IPS DF 4.7 (cell line): Measurements from ENCODE around the gene ZNF587B.
A peak's percentile ranks its signal among the peaks of the same experiment; 100 is the strongest.
"Not testable (repeated sequence)": the region's sequence is repeated elsewhere in the genome, so short reads cannot be mapped to it uniquely, and the experiment has no call there.

Experiments
- DNase-seq: peaks from one replicate; pipeline ENCODE4 v3.0.0-alpha.2; 2013; ENCODE audit warnings: low spot score; ENCODE audit errors: extremely low read depth

Gene ZNF587B

DNA sequence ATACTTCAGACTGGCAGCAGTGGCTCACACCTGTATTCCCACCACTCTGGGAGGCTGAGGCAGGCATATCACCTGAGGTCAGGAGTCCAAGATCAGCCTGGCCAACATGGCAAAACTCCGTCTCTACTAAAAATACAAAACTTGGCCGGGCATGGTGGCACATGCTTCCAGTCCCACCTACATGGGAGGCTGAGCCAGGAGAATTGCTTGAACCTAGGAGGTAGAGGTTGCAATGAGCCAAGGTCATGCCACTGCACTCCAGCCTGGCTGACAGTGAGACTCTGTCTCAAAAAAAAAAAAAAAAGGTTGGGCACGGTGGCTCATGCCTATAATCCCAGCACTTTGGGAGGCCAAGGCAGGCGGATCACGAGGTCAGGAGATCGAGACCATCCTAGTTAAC, 39.6 kb downstream of the ZNF587B start:
- not testable (repeated sequence) for DNase-seq

DNA sequence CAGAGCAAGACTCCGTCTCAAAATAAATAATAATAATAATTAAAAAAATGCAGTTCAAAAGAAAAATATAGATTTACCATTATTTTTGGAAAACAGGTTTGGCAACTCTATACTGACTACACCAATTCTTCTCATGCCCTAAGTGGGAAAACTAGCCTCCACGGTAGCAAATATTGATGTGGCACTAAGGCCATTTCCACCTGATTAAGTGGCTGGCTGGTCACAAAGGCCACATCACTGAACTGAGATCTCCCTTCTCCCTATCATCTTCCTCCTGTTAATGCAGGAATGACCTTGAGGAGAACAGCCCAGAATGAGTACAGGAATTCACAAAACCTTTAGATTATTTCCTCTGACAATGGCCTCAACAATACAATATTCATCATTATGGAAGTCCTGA, 40.1 kb downstream of the ZNF587B start:
- DNase-seq: no peak

DNA sequence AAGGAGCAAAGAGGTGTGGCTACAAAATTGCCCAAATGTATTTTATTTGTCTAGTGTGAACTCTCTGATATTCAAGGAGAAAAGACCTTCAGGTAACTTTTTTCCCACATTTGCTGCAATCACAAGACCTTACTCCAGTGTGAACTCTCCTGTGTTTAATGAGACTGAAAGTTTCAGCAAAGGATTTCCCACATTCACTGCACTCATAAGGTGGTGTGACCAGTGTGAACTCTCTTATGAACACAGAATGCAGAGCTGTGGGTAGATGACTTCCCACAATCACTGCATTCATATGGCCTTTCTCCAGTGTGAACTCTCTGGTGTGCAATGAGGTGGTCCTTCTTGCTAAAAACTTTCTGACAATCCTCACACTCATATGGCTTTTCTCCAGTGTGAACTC, 42.4 kb downstream of the ZNF587B start:
- DNase-seq: no peak

DNA sequence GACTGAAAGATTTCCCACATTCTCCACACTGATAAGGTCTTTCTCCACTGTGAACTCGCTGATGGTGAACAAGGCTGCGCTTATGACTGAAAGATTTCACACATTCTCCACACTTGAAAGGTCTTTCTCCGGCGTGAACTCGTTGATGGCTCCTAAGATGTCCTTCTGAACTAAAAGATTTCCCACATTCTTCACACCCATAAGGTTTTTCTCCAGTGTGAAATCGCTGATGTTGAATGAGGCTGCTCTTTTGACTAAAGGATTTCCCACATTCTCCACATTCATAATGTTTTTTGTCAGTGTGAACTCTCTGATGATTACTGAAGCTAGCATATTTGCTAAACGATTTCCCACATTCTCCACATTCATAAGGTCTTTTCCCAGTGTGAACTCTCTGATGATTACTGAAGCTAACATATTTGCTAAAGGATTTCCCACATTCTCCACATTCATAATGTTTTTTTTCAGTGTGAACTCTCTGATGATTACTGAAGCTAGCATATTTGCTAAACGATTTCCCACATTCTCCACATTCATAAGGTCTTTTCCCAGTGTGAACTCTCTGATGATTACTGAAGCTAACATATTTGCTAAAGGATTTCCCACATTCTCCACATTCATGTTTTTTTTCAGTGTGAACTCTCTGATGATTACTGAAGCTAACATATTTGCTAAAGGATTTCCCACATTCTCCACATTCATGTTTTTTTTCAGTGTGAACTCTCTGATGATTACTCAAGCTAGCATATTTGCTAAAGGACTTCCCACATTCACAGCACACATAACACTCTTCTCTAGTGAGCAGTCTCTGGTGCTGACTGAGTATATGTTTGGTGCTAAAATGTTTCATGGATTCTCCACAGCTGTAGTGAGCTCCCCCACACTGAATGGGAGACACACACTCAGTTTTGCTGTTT, 44.0 kb downstream of the ZNF587B start:
- not testable (repeated sequence) for DNase-seq

DNA sequence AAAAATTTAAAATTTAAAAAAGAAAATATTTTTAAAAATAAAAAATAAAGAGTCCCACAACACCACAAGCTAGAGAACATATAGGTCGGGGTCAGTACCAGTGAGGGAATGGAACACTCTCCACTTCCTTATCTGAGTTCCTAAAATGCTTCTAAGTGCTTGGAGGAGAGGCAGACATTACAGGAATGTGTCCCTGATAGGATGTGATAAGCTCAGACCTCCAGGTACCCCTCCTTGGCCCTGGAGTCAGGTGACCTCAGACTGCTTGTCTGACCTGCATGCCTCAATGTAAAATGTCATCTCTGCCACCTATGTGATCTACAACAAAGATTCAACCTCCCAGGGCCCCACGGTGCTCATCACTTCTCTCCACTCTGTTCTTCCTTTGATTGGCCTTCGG, 55.9 kb downstream of the ZNF587B start:
- no peak for DNase-seq

DNA sequence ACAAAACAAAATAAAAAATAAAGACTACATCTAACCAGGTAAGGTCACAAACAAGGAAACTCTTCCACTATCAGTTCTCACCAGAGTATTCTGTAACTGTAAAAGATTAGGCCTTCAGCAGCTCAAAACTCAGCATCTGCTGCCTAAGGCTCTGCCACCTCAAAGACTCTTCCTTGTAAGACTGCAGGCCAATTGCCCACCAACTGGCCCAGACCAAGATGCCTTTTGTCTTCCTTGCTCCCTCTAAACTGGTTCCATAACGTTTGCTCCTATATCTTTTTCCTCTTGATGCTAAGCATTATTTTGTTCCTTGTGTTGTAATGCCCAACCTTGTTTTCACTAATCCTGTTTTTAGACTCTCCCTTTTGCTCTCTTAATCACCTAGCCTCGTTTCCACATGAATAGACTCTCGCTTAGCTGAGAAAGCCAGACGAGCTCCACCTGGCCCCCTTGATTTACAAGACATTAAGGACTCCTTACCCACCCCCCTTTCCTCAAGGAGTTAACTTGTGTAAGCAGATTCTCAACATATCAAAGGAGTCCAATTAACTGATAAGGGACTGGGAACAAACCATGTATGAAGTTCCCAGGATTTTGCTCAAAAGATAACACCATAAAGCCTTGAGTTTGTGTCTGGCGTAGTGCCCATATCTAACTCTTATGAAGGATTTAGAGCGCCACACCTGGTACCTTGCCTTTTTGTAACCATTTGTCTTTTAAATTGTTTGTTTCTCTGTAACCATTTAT, 57.3 kb downstream of the ZNF587B start:
- peak; percentile 78 for DNase-seq

DNA sequence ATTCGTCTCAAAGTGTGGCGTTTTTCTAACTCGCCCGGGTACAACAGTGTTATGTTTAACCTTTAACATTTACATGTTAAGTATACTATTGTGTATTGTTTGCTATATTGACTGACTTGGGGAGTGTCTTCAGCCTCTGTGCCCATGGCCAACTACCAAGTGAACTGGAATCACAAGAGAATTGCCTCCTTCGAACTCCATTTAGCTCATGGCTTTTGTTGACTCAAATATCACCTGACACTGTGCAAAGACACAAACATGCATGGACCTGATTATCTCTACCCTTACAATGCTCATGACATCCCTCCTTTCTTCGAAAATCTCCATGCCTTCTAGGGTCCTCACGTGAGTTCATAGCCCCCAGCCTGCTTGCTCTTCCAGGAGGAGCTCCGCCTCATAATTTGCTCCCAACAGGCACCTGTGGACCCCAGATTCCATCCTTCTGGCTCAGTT, 58.0 kb downstream of the ZNF587B start:
- DNase-seq: no peak

DNA sequence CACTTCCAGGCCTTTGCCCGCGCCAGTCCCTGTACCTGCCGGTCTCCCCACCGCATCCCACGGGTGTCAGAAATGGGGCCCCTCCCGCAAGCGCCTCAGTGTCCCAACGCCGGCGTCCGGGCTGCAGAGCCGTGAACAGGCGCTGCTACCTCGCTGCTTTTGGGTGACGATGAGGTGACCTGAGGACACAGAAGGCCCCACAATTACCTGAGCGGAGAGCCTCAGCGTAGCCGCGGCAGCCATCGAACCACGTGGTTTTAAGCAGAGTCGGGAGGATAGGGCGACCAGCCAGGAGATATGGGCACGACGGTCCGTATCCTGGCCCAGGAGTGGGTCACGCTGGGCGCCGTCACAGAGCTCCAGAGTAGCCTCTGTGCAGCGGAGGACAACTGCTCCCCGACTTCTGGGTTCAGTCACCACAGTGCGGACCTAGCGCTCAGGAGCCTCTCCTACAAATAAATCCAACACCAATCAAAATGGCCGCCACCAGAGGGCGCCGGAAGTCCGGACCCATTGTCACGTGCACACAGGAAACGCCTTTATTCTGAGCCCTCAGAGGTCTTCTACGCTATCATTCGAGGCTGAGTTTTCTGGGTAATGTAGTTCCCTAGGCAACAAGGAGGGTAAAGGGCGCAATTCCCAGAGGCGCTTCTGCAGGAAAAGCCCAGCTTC, 58.6 kb downstream of the ZNF587B start, which contains the start of gene ZNF814:
TSS of gene ZNF814 (minus strand) at position 478 of the 672 bp plus-strand sequence. CDS start at position 243, 235 bp downstream.
- DNase-seq: peak; percentile 94

DNA sequence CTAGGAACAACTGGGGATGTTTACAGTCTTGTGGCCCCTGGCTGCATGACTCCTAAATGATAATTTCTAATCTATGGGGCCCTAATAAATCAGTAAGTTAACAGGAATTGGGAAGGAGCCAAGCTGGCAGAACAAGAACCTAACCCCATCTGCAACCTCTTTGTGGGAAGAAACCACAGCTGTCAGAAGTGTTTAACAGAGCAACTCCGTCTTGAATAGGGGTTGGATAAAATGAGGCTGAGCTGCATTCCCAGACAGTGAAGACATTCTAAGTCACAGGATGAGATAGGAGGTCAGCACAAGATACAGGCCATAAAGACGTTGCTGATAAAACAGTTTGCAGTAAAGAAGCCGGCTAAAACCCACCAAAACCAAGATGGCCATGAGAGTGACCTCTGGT, 60.6 kb downstream of the ZNF587B start:
- DNase-seq: not testable (repeated sequence)
